HCT116 (cell line): Measurements from ENCODE around the gene DLST. TPM values are rescaled to one million over a fixed set of nuclear protein-coding genes. Genes with fewer than 3 reads are reported as not detected.

Experiments
- ATAC-seq: fragments of 200-7000 bp; cut with Tn5 transposase; 2 replicates; pipeline ENCODE4 v1.9.1; 2020; ENCODE audit warnings: mild to moderate bottlenecking, moderate library complexity
- BruUV-seq: library from RNA; stranded (reverse); fragments of 400-500 nt; replicated peaks from 2 replicates; lab custom pipeline; 2021; lab: Mats Ljungman, UMichigan
- CTCF ChIA-PET: fragments of 300-600 bp; sonication (Branson Sonifier 250); formaldehyde crosslinking; loops from one replicate; lab custom pipeline; 2021; ENCODE audit warnings: antibody characterized with exemption; lab: Charles Lee
- POLR2A ChIA-PET: fragments of 300-600, 350-600 bp; sonication (Branson Sonifier 250); formaldehyde crosslinking; loops from one replicate; lab custom pipeline; 2021; ENCODE audit warnings: antibody characterized with exemption; lab: Charles Lee
- RAD21 ChIA-PET, 2 experiments: fragments of 300-600 bp; sonication (Branson Sonifier 250); formaldehyde crosslinking; loops; one replicate each; lab custom pipeline; 2023; ENCODE audit warnings: low total read pairs in 2 of 2; ENCODE audit not compliant: uncharacterized antibody in 2 of 2, unreplicated experiment in 2 of 2, low non-redundant PET in 1 of 2; lab: Charles Lee
- DNase-seq: peaks from one replicate; pipeline ENCODE4 v3.0.0-alpha.2; 2010; ENCODE audit warnings: low read depth, low spot score
- H2AFZ ChIP-seq: fragments of 200-600 bp; shearing (Covaris generic), sonication (generic); 2 replicates; pipeline ENCODE4 v1.6.1; 2017; ENCODE audit warnings: low read depth, mixed run types, mixed read lengths, antibody characterized with exemption, low read length; ENCODE audit not compliant: poor library complexity, severe bottlenecking
- H3K27ac ChIP-seq: 2 replicates; pipeline ENCODE4 v1.5.1; 2012; ENCODE audit warnings: low read depth, low read length
- H3K27me3 ChIP-seq: fragments of 200-600 bp; sonication (generic); 2 replicates; pipeline ENCODE4 v1.6.1; 2016; ENCODE audit warnings: mixed run types, low read length, mixed read lengths; ENCODE audit not compliant: insufficient read depth
- H3K36me3 ChIP-seq, 2 experiments: fragments of 200-500 bp in 1 of 2; fragments of 200-600 bp in 1 of 2; sonication (Bioruptor generic) in 1 of 2; sonication (generic) in 1 of 2; 2 replicates each; pipeline versions ENCODE4 v1.5.1 to v1.6.1; 2014 to 2016; ENCODE audit warnings: low read length in 2 of 2, inconsistent platforms in 1 of 2, mixed read lengths in 1 of 2, mixed run types in 1 of 2; ENCODE audit not compliant: insufficient read depth in 2 of 2, control insufficient read depth in 1 of 2
- H3K4me1 ChIP-seq, 2 experiments: fragments of 200-600 bp in 1 of 2; sonication (generic) in 1 of 2; 2 replicates each; pipeline versions ENCODE4 v1.5.1 to v1.6.1; 2012 to 2017; ENCODE audit warnings: low read length in 2 of 2, inconsistent platforms in 1 of 2, mild to moderate bottlenecking in 1 of 2, mixed read lengths in 1 of 2, mixed run types in 1 of 2, moderate library complexity in 1 of 2; ENCODE audit not compliant: insufficient read depth in 2 of 2, control insufficient read depth in 1 of 2
- H3K4me2 ChIP-seq: fragments of 200-600 bp; sonication (generic); 2 replicates; pipeline ENCODE4 v1.6.1; 2017; ENCODE audit warnings: mixed run types, low read length, mixed read lengths
- H3K4me3 ChIP-seq, 2 experiments: fragments of 200-600 bp in 1 of 2; sonication (generic) in 1 of 2; replicated peaks in 1 of 2; 2 replicates each; pipeline ENCODE4 v1.5.1; 2011 to 2016; ENCODE audit warnings: low read length in 2 of 2, control low read depth in 1 of 2, low read depth in 1 of 2, mild to moderate bottlenecking in 1 of 2, mixed read lengths in 1 of 2, mixed run types in 1 of 2
- H3K79me2 ChIP-seq: fragments of 200-600 bp; sonication (generic); 2 replicates; pipeline ENCODE4 v1.6.1; 2017; ENCODE audit warnings: mild to moderate bottlenecking, mixed run types, low read length, moderate library complexity, mixed read lengths; ENCODE audit not compliant: insufficient read depth
- H3K9ac ChIP-seq: fragments of 200-600 bp; sonication (generic); 2 replicates; pipeline ENCODE4 v1.6.1; 2016; ENCODE audit warnings: low read length, mixed read lengths
- H3K9me2 ChIP-seq: fragments of 200-600 bp; sonication (generic), shearing (Covaris generic); 2 replicates; pipeline ENCODE4 v1.6.1; 2017; ENCODE audit warnings: mixed run types, mild to moderate bottlenecking, moderate library complexity; ENCODE audit not compliant: insufficient read depth
- H3K9me3 ChIP-seq, 2 experiments: fragments of 200-500 bp in 1 of 2; fragments of 200-600 bp in 1 of 2; sonication (Bioruptor generic) in 1 of 2; sonication (generic) in 1 of 2; 2 replicates each; pipeline ENCODE4 v1.6.1; 2014 to 2017; ENCODE audit warnings: low read length in 2 of 2, mixed read lengths in 2 of 2, inconsistent platforms in 1 of 2, low read depth in 1 of 2, mild to moderate bottlenecking in 1 of 2, mixed run types in 1 of 2, moderate library complexity in 1 of 2; ENCODE audit not compliant: control insufficient read depth in 1 of 2, insufficient read depth in 1 of 2
- H4K20me1 ChIP-seq: fragments of 200-600 bp; sonication (generic), shearing (Covaris generic); 2 replicates; pipeline ENCODE4 v1.6.1; 2017; ENCODE audit warnings: mixed run types, mild to moderate bottlenecking, moderate library complexity; ENCODE audit not compliant: insufficient read depth
- CEBPB ChIP-seq: IDR thresholded peaks from 2 replicates; pipeline ENCODE4 v1.6.1; 2012; ENCODE audit warnings: low read depth
- ELF1 ChIP-seq: IDR thresholded peaks from 2 replicates; pipeline ENCODE4 v1.6.1; 2012; ENCODE audit warnings: low read depth, borderline replicate concordance
- EZH2phosphoT487 ChIP-seq: fragments of 200-600 bp; IDR thresholded peaks from 2 replicates; pipeline ENCODE4 v1.6.1; 2018; ENCODE audit warnings: antibody characterized with exemption, borderline replicate concordance
- FOSL1 ChIP-seq: IDR thresholded peaks from 2 replicates; pipeline ENCODE4 v1.6.1; 2012; ENCODE audit warnings: low read depth
- JUND ChIP-seq: IDR thresholded peaks from 2 replicates; pipeline ENCODE4 v1.6.1; 2012
- POLR2AphosphoS5 ChIP-seq: IDR thresholded peaks from 2 replicates; pipeline ENCODE4 v1.6.1; 2011; ENCODE audit warnings: mild to moderate bottlenecking, low read depth, low read length, moderate library complexity
- RAD21 ChIP-seq: IDR thresholded peaks from 2 replicates; pipeline ENCODE4 v1.6.1; 2012; ENCODE audit warnings: low read depth, mild to moderate bottlenecking
- SP1 ChIP-seq: IDR thresholded peaks from 2 replicates; pipeline ENCODE4 v1.6.1; 2012; ENCODE audit warnings: low read depth
- TCF7L2 ChIP-seq: IDR thresholded peaks from 2 replicates; pipeline ENCODE4 v1.7.0; 2011; ENCODE audit warnings: borderline replicate concordance, inconsistent platforms; ENCODE audit not compliant: insufficient read depth, insufficient read length; ENCODE audit errors: extremely low read depth
- YY1 ChIP-seq: IDR thresholded peaks from 2 replicates; pipeline ENCODE4 v1.6.1; 2011; ENCODE audit warnings: low read length, low read depth, moderate library complexity, mild to moderate bottlenecking; ENCODE audit not compliant: insufficient replicate concordance; ENCODE audit errors: extremely low read depth
- ZFX ChIP-seq: fragments of 450-650 bp; IDR thresholded peaks from 2 replicates; pipeline ENCODE4 v1.6.1; 2017
- intact Hi-C: fragments of 100-400 bp; cut with micrococcal nuclease; formaldehyde crosslinking; loops from 2 replicates; pipeline ENCODE4 v1.10.0; 2022
- total RNA-seq: library from RNA; stranded (reverse); gene quantifications from one replicate; pipeline ENCODE4 v1.2.1, GENCODE V29; 2021; ENCODE audit not compliant: unreplicated experiment
- TF ChIP-seq, protein P1 (sequence below): IDR thresholded peaks from 2 replicates; pipeline ENCODE4 v1.6.1; 2011; ENCODE audit warnings: mild to moderate bottlenecking, low read length, moderate library complexity; ENCODE audit not compliant: insufficient replicate concordance; ENCODE audit errors: extremely low read depth
- TF ChIP-seq, protein P2 (sequence below): IDR thresholded peaks from 2 replicates; pipeline ENCODE4 v1.6.1; 2012

DLST gene
- total RNA-seq, 1 experiment from 2014 or later = 101 TPM

DNA sequence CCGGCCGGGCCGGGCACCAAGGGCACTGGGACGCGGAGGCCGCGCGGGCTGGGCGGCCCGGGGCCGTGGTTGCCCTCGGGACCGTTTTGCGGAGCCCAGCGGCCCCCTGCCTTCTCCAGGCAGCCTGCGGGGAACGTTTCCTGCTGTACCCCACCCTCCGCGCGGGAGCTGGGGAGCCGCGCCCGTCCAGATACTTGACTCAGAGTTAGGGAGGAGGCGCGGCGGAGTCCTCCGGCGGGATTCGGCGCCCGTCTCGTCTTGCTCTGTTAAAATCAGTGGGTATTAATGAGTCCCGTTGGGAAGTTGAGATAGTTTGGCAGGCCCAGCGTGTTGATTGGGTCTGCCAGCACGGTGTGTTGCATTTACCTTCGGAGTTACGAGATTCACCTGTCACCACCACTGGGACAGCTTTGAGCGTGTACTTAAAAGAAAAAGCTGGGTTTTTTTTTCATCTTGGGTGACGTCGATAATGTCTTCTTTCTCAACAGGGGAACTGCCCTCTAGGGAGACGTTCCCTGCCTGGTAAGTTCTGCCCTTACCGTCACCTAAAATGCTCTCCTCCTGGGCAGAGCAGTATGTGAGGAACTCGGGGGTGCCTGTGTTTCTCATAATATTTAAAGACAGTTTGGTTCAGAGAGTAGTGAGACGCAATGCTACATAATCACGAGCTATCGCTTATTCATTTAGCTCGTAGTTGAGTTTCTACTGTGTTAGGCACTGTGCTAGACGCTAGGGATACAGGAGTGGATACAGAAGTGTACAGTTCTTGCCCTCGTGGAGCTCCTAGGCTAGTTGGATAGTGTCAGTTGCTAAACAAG, 596 bp downstream of the DLST start:
- peak overlapping the region; percentile 73 to 95 for H3K4me3 ChIP-seq
- peak overlapping the region; percentile 83 for H3K27ac ChIP-seq
- intact Hi-C loops = no loop called here
- peak overlapping the region; percentile 87 for H3K9ac ChIP-seq
- no peaks in the 10 kb centered on the region for H3K9me3 ChIP-seq
- H2AFZ ChIP-seq = no peak overlapping the region
- peak; percentile 82 for TF ChIP-seq ZFX
- no peak for TF ChIP-seq TCF7L2
- TF ChIP-seq, protein P1, sequence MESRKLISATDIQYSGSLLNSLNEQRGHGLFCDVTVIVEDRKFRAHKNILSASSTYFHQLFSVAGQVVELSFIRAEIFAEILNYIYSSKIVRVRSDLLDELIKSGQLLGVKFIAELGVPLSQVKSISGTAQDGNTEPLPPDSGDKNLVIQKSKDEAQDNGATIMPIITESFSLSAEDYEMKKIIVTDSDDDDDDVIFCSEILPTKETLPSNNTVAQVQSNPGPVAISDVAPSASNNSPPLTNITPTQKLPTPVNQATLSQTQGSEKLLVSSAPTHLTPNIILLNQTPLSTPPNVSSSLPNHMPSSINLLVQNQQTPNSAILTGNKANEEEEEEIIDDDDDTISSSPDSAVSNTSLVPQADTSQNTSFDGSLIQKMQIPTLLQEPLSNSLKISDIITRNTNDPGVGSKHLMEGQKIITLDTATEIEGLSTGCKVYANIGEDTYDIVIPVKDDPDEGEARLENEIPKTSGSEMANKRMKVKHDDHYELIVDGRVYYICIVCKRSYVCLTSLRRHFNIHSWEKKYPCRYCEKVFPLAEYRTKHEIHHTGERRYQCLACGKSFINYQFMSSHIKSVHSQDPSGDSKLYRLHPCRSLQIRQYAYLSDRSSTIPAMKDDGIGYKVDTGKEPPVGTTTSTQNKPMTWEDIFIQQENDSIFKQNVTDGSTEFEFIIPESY = no peak
- no peak for TF ChIP-seq YY1
- H3K4me1 ChIP-seq = peaks cover 17 to 20% of the 10 kb centered on the region in 2 experiments
- H3K36me3 ChIP-seq = peaks cover 13 to 15% of the 10 kb centered on the region in 2 experiments; a peak in 2 of 4 replicates
- DNase-seq = no peak
- peak overlapping the region; percentile 92 for H3K4me2 ChIP-seq
- CTCF ChIA-PET = interaction anchor here (5.3 kb wide), 1 partner anchor 22 kb away, joined by 27 read pairs; no protein-coding TSS in a partner anchor
- H3K27me3 ChIP-seq = no peaks in the 10 kb centered on the region
- no peaks in the 10 kb centered on the region for H3K9me2 ChIP-seq
- peak; percentile 56 for ATAC-seq
- H3K79me2 ChIP-seq = peaks cover 56% of the 10 kb centered on the region
- TSS peak; percentile 55 for BruUV-seq
- RAD21 ChIA-PET = no interaction called here
- H4K20me1 ChIP-seq = peaks cover 6% of the 10 kb centered on the region; the same call in 1 of the 2 replicates
- POLR2A ChIA-PET = no interaction called here

DNA sequence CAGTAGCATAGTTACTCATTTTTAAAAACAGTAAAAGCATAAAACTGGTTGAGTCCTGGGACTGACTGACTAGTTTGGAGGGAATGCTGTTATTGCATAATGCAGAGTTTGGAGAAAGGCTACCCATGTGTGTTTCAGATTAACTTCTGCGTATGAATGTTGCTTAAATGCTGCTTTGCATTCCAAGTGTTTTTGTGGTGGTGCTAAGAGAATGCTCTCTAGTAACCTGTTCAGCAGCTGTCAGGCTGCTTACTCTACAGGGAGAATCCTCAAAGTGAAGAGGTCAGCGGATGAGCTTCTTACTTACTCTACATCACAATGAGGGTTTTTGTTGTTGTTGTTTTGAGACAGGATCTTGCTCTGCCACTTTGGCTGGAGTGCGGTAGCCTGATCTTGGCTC, 4.3 kb downstream of the DLST start:
- Histone ChIP-seq H2AFZ (no peak overlapping the region), H3K9me2 (no peaks in the 10 kb centered on the region), H3K4me1 (peaks cover 29 to 32% of the 10 kb centered on the region in 2 experiments), H3K79me2 (peaks cover 87% of the 10 kb centered on the region), H3K36me3 (peaks cover 17 to 32% of the 10 kb centered on the region in 2 experiments; a peak in 3 of 4 replicates), H3K9me3 (no peaks in the 10 kb centered on the region), H3K4me2 (no peak overlapping the region), H3K4me3 (no peak overlapping the region), H3K27ac (no peak overlapping the region), H3K27me3 (no peaks in the 10 kb centered on the region), H4K20me1 (peaks cover 15% of the 10 kb centered on the region; the same call in 1 of the 2 replicates), H3K9ac (no peak overlapping the region)
- ChIA-PET CTCF (no interaction called here), POLR2A (no interaction called here), RAD21 (no interaction called here)
- no TSS peak for BruUV-seq
- no peak for DNase-seq
- intact Hi-C loops = no loop called here
- ATAC-seq = no peak
- no peak for TF ChIP-seq EZH2phosphoT487
- no peak for TF ChIP-seq ELF1
- TF ChIP-seq POLR2AphosphoS5 = no peak
- TF ChIP-seq FOSL1 = no peak
- TF ChIP-seq, protein P1 = no peak
- TF ChIP-seq ZFX = no peak
- TF ChIP-seq, protein P2, sequence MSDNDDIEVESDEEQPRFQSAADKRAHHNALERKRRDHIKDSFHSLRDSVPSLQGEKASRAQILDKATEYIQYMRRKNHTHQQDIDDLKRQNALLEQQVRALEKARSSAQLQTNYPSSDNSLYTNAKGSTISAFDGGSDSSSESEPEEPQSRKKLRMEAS = no peak
- TF ChIP-seq JUND = no peak
- TF ChIP-seq RAD21 = no peak
- TF ChIP-seq CEBPB = no peak
- TF ChIP-seq SP1 = no peak
